Astrocyte of the spinal cord (primary cell): ENCODE data around the gene TTC7B.

ENCODE experiments used
- DNase-seq: peaks from one replicate; pipeline ENCODE4 v3.0.0; 2011; ENCODE audit warnings: low read depth, low spot score
- H3K4me3 ChIP-seq: 2 replicates; pipeline ENCODE4 v1.5.1; 2011; ENCODE audit warnings: low read depth, mild to moderate bottlenecking, low read length, moderate library complexity
- CTCF ChIP-seq: IDR thresholded peaks from 2 replicates; pipeline ENCODE4 v1.5.1; 2012; ENCODE audit warnings: low read depth, mild to moderate bottlenecking, low read length, inconsistent platforms
- in situ Hi-C: cut with HindIII; loops from 2 replicates; pipeline ENCODE4 v1.10.0; 2017; ENCODE audit warnings: low sequenced_read_pairs

The TTC7B gene

DNA sequence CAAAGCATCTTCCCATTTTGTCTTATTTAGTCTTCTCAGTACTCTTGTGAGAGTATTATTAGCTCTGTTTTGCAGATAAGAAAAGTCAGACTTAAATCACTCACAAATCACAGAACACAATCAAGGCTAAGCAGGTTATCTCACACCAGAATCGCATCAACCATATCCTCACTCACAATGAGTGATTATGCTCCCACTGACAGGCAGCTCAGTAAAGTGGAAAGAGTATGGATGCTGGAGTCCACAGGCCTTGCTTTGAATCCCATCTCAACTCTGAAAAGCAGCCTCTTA lies 43.1 kb downstream of the TTC7B start:
- in situ Hi-C loops: no loop called here

DNA sequence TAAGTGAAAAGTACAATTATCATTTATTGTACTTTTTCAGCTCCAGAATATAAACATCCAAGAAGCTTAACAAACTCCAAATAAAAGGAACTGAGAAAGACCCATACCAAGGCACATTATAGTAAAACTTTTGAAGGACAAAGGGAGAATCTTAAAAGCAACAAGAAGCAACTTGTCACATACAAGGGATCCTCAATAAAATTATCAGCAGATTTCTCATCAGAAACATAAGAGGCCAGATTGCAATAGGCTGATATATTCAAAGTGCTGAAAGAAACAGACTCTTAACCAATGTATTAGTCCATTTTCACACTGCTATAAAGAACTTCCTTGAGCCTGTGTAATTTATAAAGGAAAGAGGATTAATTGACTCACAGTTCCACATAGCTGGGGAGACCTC lies 48.3 kb downstream of the TTC7B start:
- no peak for DNase-seq
- TF ChIP-seq CTCF: no peak
- in situ Hi-C loops: no loop called here
- no peak overlapping the region for H3K4me3 ChIP-seq

More for the DNA sequence above, 43.1 kb downstream of the TTC7B start:
- no peak for TF ChIP-seq CTCF
- DNase-seq: no peak
- H3K4me3 ChIP-seq: no peak overlapping the region

DNA sequence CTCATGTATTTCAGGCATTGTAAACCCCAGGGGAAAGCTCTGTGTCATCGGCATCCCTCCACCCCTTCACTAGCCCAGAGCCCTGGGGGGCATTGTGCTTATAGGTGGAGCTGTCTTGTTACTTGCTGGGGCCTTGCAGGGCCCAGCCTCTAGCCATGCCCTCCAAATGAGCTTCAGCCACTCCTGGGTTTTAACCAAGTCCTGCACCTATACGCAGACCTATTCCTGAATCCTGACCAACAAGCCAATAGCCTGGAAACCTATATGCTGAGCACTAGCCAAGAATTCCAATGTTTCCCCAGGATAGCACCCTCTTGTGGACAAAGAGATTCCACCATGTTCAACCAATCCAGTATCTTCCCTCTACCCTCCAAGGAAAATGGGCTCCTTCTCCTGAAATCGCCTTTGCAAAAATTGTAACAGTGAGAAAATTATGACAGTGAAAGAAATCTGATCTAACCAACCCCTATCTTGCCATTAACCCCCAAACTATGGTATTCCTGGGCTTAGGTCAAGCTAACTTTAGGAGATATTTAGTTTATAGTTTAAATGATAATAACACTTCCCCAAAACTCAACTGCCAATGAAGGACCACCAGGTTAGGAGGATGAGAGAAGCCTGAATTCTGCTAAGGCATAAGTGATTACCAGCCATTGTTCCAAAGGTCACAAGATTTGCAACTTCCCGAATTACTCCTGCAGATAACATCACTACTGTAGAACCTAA lies 55.5 kb downstream of the TTC7B start:
- peak; percentile 37 for DNase-seq
- H3K4me3 ChIP-seq: no peak overlapping the region
- peak; percentile 72 for TF ChIP-seq CTCF
- in situ Hi-C loops: no loop called here

- in situ Hi-C loops: no loop called here
- no peak for DNase-seq
- no peak overlapping the region for H3K4me3 ChIP-seq
- TF ChIP-seq CTCF: no peak
These were observed 56.2 kb downstream of the TTC7B start for GRCh38 chr14:90760078-90760444.

- no peak overlapping the region for H3K4me3 ChIP-seq
- no peak for DNase-seq
- in situ Hi-C loops: no loop called here
- TF ChIP-seq CTCF: no peak
These were observed 56.7 kb downstream of the TTC7B start for GRCh38 chr14:90759370-90760077.

DNA sequence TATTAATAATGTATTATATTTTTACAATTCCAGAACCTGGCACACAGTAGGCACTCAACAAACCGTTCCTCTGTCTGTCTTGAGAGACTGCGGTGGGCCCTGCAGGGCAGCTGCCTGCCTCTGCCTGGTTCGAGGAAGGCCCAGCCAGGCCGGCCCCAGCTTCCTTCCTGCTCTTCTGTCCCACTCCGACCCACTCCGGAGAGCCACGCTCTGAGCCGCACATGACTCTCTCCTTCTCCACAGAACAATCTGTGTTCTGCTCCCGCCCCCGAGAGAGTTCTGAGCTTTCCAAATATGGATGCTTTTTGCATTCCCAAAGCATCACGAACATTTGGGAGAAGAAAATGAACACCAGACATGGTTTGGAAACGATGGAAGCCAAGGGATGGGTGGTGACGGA lies 57.3 kb downstream of the TTC7B start:
- no peak for TF ChIP-seq CTCF
- in situ Hi-C loops: no loop called here
- DNase-seq: no peak
- peak overlapping the region; percentile 54 for H3K4me3 ChIP-seq
